RKO (cell line): ENCODE results near the gene NOXRED1.
A peak's percentile ranks its signal among the peaks of the same experiment; 100 is the strongest.

Experiments used
- DNase-seq: peaks from one replicate; pipeline ENCODE4 v3.0.0-alpha.2; 2016; ENCODE audit warnings: low spot score

Gene NOXRED1

GRCh38 chr14:77409131-77409533 lies 14.2 kb downstream of the NOXRED1 start:
- DNase-seq: no peak

- DNase-seq: no peak
Observed at GRCh38 chr14:77407158-77407557, 16.2 kb downstream of the NOXRED1 start.

DNA sequence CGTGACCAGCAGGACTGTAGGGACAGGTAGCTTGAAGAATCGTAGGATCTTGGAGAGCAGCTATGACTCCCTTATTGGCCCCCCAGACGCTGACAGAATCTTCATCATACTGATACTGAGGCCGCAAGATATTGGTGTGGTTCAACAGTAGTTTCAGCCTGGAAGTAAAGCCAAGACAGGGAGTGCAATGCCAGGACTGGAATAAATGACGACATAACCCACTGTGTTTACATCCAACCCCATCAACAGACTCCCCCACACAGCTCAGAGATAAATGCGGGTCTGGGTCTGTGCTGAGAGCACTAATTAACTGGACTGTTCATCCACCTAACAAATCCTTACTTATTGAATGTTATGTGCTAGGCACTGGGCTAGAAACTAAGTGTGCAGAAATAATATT lies 16.6 kb downstream of the NOXRED1 start:
- no peak for DNase-seq

DNA sequence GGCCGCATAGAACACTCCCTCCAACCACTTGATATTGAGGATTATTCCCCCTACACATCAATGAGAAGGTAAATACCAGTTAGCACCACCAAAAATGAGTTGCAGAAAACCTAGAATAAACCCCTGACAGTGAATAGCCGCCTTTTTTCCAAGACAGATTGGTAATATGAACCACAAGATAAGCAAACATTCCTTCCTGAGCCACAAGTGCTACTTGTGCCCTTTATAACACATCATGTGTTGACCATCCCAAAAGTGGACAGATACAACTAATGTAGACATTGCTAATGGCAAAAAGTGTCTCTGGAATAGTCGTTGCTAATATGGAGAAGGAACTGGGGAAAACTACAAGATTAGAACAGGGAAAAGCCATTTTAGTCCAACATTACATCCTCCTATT lies 17.2 kb downstream of the NOXRED1 start:
- no peak for DNase-seq

DNA sequence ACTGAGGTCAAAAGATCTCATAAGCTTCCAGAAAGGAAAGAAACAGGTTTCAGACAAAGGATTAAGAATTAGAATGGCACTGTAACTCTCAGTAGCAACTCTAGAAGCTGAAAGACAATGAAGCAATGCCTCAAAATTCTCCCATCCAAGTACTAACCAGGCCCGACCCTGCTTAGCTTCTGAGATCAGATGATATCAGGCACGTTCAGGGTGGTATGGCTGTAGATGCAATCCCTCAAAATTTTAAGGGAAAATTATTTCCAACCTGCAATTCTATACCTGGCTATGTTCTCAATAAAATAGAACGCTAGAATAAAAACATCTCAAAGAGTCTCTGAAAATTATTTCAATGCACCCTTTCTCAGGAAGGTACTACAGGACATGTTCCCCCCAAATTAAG lies 19.6 kb downstream of the NOXRED1 start:
- DNase-seq: no peak

GRCh38 chr14:77400216-77400615 lies 23.1 kb downstream of the NOXRED1 start:
- DNase-seq: no peak

- no peak for DNase-seq
Observed at GRCh38 chr14:77390188-77390587, 33.1 kb downstream of the NOXRED1 start.

DNA sequence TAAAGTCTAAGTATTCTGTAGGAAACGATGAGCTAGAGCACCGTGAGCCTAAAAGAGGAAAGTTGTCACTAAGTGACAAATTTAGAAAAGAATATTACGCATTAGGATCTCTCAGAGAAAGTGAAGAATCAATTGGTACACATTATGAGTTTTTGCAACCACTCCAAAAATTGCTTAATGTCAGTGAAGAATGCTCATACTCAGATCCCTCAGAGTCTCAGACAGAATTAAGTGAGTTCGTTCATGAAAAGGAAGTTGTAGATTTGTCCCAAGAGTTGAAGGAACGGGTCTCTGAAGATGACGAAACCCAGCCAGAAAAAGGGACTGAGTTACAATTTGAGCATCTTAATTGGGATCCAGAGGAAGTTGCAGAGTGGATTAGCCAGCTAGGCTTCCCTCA lies 44.6 kb downstream of the NOXRED1 start:
- DNase-seq: no peak

DNA sequence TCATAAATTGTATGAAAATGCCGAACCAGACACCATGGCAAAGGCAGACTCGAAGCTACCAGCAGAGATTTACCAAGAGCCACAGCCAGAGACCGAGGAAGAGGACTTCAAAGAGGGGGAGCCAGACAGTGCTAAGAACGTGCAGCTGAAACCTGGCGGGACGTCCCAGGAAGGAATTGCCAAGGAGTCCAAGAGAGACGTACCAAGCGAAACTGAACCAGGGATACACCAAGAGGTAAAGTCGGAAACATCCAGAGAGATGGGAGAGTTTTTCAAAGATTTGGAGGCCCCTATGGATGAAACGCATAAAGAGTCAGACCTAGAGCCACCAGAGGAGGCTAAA lies 45.9 kb downstream of the NOXRED1 start:
- DNase-seq: peak; percentile 20

- peak; percentile 85 for DNase-seq
Observed at GRCh38 chr14:77376771-77377501, 46.4 kb downstream of the NOXRED1 start, which contains the start of the genes SAMD15 and TMED8. TSS of gene SAMD15 (plus strand) at chr14:77377379. CDS start at chr14:77377419, 40 bp downstream. TSS of gene TMED8 (minus strand) at chr14:77377094. CDS start at chr14:77377053, 41 bp downstream.

- peak; percentile 25 for DNase-seq
Observed at GRCh38 chr14:77375973-77376770, 47.2 kb downstream of the NOXRED1 start.

- DNase-seq: no peak
Observed at GRCh38 chr14:77375164-77375950, 48.0 kb downstream of the NOXRED1 start.

DNA sequence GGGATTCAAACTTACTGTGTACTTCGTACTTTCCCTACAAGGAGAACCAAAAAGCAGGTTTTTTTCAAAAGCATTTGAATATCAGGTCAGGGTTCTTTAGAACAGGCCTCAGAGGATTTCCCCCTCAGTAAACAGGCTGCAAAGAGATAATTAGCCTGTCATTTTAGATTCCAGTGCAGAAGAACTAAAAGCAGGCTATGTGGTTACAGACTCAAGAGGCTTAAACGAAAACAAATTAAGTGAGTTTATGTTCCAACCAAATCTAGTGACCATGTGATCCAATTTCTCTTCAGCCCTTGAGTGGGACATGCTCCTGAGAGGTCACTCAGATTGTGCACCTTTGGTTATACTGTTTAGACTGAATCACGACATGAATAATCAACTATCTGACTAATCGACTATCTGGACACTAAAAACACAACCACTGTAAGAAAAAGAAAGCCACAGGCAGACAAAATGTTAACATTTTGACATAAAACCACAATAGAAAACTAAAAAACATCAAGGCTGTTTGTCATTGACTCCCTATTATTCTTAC lies 51.0 kb downstream of the NOXRED1 start:
- DNase-seq: peak; percentile 38

- no peak for DNase-seq
Observed at GRCh38 chr14:77369285-77369684, 54.0 kb downstream of the NOXRED1 start.

DNA sequence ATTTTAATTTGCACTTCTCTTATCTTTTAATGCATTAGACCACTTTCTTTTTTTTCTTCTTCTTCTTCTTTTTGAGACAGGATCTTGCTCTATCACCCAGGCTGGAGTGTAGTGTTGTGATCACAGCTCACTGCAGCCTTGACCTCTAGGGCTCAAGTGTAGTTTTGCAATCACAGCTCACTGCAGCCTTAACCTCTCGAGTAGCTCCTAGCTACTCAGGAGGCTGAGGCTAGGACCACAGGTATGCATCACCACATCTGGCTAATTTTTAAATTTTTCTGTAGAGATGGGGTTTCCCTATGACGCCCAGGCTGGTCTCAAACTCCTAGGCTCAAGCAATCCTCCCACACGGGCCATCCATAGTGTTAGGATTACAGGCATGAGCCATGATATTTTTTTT lies 59.2 kb downstream of the NOXRED1 start:
- DNase-seq: no peak

GRCh38 chr14:77359626-77360025 lies 63.7 kb downstream of the NOXRED1 start:
- DNase-seq: no peak

DNA sequence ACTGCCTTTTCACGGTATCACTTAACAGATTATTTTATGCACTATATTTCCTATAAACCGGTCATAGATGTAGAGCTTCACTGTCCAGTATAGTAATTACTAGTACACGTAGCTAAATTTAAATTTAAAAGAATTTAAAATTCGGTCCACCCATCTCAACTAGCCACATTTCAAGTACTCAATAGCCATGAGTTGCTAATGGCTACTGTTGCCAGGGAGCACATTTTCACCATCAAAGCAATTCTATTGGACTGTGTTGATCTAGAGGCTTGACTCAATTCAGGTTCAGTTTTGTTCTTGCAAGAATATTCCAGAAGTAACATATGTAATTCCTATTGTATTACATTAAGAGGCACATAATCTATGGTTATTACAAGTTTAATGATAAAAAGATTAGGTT lies 66.4 kb downstream of the NOXRED1 start:
- DNase-seq: no peak

DNA sequence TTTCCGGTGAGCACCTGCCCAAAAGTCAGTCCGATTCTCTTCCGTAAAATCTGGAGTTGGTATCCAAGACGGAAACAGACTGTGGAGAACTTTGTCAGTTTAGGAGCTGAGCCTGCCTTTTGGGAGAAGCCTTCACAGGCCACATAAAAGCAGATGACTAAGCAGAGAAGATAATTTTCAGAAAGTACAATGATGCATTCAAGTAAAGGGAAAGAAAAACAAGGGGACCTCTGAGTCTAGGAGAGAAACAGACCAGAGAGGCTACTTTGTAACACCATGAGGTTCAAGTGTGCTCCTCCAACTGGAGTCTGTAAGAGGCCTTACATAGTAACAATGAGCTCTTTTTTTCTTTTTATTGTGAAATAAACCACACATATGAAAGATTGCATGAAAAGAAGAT lies 67.5 kb downstream of the NOXRED1 start:
- DNase-seq: no peak

DNA sequence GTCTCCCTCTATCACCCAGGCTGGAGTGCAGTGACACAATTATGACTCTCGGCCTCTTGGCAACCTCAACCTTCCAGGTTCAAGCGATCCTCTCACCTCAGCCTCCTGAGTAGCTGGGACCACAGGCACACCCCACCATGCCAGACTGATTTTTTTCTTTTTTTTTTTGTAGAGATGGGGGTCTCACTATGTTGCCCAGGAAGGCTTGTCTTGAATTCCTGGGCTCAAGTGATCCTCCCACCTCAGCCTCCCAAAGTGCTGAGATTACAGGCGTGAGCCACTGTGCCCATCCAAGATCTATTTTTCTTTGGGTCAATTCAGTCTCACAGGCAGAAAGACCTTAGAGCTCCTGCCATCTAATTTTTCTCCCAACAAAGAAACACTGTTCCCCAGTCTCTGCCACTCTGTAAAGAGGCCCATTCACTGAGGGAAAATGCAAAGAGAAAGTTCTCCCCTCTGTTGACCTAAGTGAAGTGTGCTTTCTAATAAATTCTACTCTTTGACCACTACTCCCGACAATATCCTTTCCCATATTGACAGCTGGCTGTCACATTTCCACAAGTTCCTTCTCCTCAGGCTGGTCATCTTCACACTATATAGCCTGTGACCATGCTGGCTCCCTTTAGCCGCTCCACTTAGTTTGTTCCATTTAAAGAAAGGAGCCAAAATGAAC lies 69.7 kb downstream of the NOXRED1 start:
- DNase-seq: no peak

DNA sequence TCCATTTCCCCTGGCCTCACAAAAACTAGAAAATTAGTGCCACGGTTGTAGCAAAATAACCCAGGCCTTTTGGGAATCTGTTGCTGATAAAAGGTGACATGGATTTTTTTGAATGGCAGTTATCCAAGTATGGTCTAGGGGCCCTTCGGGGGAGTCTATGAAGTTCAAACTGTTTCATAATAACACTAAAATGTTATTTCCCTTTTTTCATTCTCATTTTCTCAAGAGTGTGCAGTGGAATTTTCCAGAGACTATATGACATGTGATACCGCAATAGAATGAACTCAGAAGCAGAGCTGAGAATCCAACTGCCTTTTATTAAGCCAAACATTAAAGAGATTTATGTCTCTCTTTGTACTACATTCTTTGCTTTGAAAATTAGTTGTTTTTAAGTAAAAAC lies 75.6 kb downstream of the NOXRED1 start:
- DNase-seq: no peak

DNA sequence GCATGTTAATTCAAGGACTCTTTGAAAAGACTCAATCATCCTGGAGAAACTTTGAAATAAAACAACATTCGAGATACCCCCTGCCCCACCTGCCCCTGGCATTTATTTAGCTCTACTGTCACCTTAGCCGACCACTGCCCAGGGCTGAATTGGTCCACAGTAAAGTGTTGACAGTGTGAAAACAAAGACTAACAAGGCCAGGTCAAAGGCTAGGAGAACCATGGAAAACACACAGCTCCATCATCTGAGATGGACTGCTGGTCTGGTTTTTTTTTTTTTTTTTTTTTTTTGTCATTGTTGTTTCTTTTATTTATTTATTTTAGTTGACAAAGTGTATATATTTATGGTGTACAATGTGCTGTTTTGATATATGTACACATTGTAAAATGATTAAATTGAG lies 76.8 kb downstream of the NOXRED1 start:
- no peak for DNase-seq
